ENCODE data around the gene STK11.

STK11 gene

GRCh38 chr19:1214299-1214861 lies 8.8 kb downstream of the STK11 start:
- Histone ChIP-seq H3K4me1 (ENCODE audit: control insufficient read depth, insufficient read depth, low read length) (no peaks in the 10 kb centered on the region; the same call in 1 of the 2 replicates), H3K27ac (ENCODE audit: low read depth, low read length) (peak overlapping the region; percentile 33), H3K4me3 (ENCODE audit: low read depth, low read length) (no peak overlapping the region)

GRCh38 chr19:1214862-1215731 lies 9.5 kb downstream of the STK11 start:
- Histone ChIP-seq H3K4me3 (ENCODE audit: low read depth, low read length) (no peak overlapping the region), H3K9me3 (ENCODE audit: control insufficient read depth, insufficient read depth, low read length) (no peaks in the 10 kb centered on the region), H3K27ac (ENCODE audit: low read depth, low read length) (no peak overlapping the region), H3K27me3 (ENCODE audit: control insufficient read depth, insufficient read depth, low read length) (no peaks in the 10 kb centered on the region), H3K9ac (ENCODE audit: low read depth, low read length) (no peak overlapping the region), H3K36me3 (ENCODE audit: control insufficient read depth, insufficient read depth, low read length) (peaks cover 17% of the 10 kb centered on the region), H3K4me1 (ENCODE audit: control insufficient read depth, insufficient read depth, low read length) (no peaks in the 10 kb centered on the region; the same call in 1 of the 2 replicates)

More at GRCh38 chr19:1214299-1214861, 8.8 kb downstream of the STK11 start:
- Histone ChIP-seq H3K9me3 (ENCODE audit: control insufficient read depth, insufficient read depth, low read length) (no peaks in the 10 kb centered on the region), H3K9ac (ENCODE audit: low read depth, low read length) (no peak overlapping the region), H3K27me3 (ENCODE audit: control insufficient read depth, insufficient read depth, low read length) (no peaks in the 10 kb centered on the region), H3K36me3 (ENCODE audit: control insufficient read depth, insufficient read depth, low read length) (peaks cover 16% of the 10 kb centered on the region)

- Histone ChIP-seq H3K27me3 (ENCODE audit: control insufficient read depth, insufficient read depth, low read length) (no peaks in the 10 kb centered on the region), H3K9me3 (ENCODE audit: control insufficient read depth, insufficient read depth, low read length) (no peaks in the 10 kb centered on the region), H3K27ac (ENCODE audit: low read depth, low read length) (no peak overlapping the region), H3K4me3 (ENCODE audit: low read depth, low read length) (no peak overlapping the region), H3K36me3 (ENCODE audit: control insufficient read depth, insufficient read depth, low read length) (peaks cover 29% of the 10 kb centered on the region), H3K9ac (ENCODE audit: low read depth, low read length) (no peak overlapping the region), H3K4me1 (ENCODE audit: control insufficient read depth, insufficient read depth, low read length) (no peaks in the 10 kb centered on the region; the same call in 1 of the 2 replicates)
These were observed 11.2 kb downstream of the STK11 start for GRCh38 chr19:1216756-1217155.

GRCh38 chr19:1217366-1217765 lies 11.8 kb downstream of the STK11 start:
- H3K27ac ChIP-seq (ENCODE audit: low read depth, low read length), result peak overlapping the region; percentile 35
- peaks cover 32% of the 10 kb centered on the region for H3K36me3 ChIP-seq (ENCODE audit: control insufficient read depth, insufficient read depth, low read length)

DNA sequence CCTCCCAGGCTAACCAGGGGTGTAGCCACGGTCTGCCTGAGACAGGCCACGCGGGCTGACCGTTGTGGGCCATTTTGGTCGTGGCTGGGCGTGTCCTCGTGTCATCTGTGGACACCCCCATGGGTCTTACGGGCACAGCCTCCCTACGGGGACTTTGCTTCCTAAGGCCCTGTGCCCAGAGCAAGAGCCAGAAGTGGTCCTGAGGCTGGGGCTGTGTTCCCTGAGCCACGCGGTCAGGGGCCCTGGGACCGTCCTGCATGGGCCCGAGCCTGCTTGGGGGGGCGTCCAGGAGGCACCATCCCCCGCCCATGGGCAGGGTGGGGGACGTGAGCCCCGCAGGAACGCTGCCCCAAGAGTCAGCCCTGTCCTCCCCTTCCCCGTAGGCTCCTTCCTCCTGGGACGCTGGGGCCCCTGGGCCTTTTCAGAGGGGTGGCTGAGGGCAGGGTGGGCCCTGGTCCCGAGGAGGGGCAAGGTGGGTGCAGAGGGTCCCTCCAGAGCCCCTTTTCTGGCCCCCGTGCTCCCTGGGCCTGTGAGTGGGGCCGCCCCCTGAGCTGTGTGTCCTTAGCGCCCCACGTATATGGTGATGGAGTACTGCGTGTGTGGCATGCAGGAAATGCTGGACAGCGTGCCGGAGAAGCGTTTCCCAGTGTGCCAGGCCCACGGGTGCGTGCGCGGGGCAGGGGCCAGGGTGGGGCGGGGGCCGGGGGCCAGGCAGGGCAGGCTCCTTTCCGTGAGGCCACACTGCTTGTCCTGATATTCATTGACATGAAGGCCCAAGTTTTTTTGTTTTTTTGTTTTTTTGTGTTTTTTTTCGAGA lies 13.4 kb downstream of the STK11 start:
- Histone ChIP-seq H3K9ac (ENCODE audit: low read depth, low read length) (no peak overlapping the region), H3K4me1 (ENCODE audit: control insufficient read depth, insufficient read depth, low read length) (no peaks in the 10 kb centered on the region; the same call in 1 of the 2 replicates), H3K9me3 (ENCODE audit: control insufficient read depth, insufficient read depth, low read length) (no peaks in the 10 kb centered on the region), H3K4me3 (ENCODE audit: low read depth, low read length) (no peak overlapping the region), H3K27ac (ENCODE audit: low read depth, low read length) (no peak overlapping the region), H3K27me3 (ENCODE audit: control insufficient read depth, insufficient read depth, low read length) (no peaks in the 10 kb centered on the region), H3K36me3 (ENCODE audit: control insufficient read depth, insufficient read depth, low read length) (peaks cover 38% of the 10 kb centered on the region)

More at GRCh38 chr19:1217366-1217765, 11.8 kb downstream of the STK11 start:
- no peaks in the 10 kb centered on the region for H3K27me3 ChIP-seq (ENCODE audit: control insufficient read depth, insufficient read depth, low read length)
- H3K4me3 ChIP-seq (ENCODE audit: low read depth, low read length), result no peak overlapping the region
- no peak overlapping the region for H3K9ac ChIP-seq (ENCODE audit: low read depth, low read length)
- H3K9me3 ChIP-seq (ENCODE audit: control insufficient read depth, insufficient read depth, low read length), result no peaks in the 10 kb centered on the region
- H3K4me1 ChIP-seq (ENCODE audit: control insufficient read depth, insufficient read depth, low read length), result no peaks in the 10 kb centered on the region; the same call in 1 of the 2 replicates

DNA sequence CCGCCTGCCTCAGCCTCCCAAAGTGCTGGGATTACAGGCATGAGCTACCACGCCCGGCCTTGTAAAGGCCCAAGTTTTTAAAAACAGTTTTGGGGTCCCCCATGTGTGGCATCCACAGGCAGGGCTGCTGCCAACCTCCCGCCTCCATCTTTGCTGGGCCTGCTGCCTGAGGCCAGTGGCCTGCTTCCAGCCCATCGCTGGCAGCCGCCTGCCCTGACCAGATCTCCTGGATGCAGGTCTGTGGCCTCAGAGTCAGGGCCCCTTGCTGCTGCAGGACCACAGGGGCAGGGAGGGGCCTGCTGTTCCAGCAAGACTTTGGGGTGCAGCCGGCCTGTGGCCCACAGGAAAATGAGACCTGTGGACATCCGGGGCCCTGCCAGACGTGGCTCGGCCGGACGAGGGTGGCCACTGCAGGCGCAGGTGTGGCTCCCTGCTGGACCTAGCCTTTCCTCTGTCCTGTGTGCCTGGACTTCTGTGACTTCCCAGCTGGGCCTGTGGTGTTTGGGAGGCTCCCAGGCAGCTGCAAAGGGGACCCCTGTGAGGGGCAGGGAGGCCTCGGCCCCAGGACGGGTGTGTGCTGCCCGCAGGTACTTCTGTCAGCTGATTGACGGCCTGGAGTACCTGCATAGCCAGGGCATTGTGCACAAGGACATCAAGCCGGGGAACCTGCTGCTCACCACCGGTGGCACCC lies 14.4 kb downstream of the STK11 start:
- no peaks in the 10 kb centered on the region for H3K9me3 ChIP-seq (ENCODE audit: control insufficient read depth, insufficient read depth, low read length)
- H3K27me3 ChIP-seq (ENCODE audit: control insufficient read depth, insufficient read depth, low read length), result no peaks in the 10 kb centered on the region
- H3K4me3 ChIP-seq (ENCODE audit: low read depth, low read length), result no peak overlapping the region
- no peak overlapping the region for H3K27ac ChIP-seq (ENCODE audit: low read depth, low read length)
- no peaks in the 10 kb centered on the region; the same call in 1 of the 2 replicates for H3K4me1 ChIP-seq (ENCODE audit: control insufficient read depth, insufficient read depth, low read length)
- H3K36me3 ChIP-seq (ENCODE audit: control insufficient read depth, insufficient read depth, low read length), result peaks cover 34% of the 10 kb centered on the region
- no peak overlapping the region for H3K9ac ChIP-seq (ENCODE audit: low read depth, low read length)

DNA sequence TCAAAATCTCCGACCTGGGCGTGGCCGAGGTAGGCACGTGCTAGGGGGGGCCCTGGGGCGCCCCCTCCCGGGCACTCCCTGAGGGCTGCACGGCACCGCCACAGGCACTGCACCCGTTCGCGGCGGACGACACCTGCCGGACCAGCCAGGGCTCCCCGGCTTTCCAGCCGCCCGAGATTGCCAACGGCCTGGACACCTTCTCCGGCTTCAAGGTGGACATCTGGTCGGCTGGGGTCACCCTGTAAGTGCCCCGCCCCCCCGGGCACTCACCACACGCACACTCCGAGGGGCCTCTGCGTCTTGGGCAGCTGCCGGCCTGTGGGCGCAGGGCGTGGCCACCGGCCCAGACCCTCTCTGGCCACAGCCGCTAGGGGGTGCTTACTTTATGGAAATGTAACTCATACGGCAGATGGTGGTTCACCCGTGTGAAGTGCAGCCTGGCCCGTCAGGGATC lies 14.9 kb downstream of the STK11 start:
- Histone ChIP-seq H3K4me1 (ENCODE audit: control insufficient read depth, insufficient read depth, low read length) (no peaks in the 10 kb centered on the region; the same call in 1 of the 2 replicates), H3K4me3 (ENCODE audit: low read depth, low read length) (no peak overlapping the region), H3K36me3 (ENCODE audit: control insufficient read depth, insufficient read depth, low read length) (peaks cover 34% of the 10 kb centered on the region), H3K27ac (ENCODE audit: low read depth, low read length) (no peak overlapping the region), H3K9me3 (ENCODE audit: control insufficient read depth, insufficient read depth, low read length) (no peaks in the 10 kb centered on the region), H3K27me3 (ENCODE audit: control insufficient read depth, insufficient read depth, low read length) (no peaks in the 10 kb centered on the region), H3K9ac (ENCODE audit: low read depth, low read length) (no peak overlapping the region)

DNA sequence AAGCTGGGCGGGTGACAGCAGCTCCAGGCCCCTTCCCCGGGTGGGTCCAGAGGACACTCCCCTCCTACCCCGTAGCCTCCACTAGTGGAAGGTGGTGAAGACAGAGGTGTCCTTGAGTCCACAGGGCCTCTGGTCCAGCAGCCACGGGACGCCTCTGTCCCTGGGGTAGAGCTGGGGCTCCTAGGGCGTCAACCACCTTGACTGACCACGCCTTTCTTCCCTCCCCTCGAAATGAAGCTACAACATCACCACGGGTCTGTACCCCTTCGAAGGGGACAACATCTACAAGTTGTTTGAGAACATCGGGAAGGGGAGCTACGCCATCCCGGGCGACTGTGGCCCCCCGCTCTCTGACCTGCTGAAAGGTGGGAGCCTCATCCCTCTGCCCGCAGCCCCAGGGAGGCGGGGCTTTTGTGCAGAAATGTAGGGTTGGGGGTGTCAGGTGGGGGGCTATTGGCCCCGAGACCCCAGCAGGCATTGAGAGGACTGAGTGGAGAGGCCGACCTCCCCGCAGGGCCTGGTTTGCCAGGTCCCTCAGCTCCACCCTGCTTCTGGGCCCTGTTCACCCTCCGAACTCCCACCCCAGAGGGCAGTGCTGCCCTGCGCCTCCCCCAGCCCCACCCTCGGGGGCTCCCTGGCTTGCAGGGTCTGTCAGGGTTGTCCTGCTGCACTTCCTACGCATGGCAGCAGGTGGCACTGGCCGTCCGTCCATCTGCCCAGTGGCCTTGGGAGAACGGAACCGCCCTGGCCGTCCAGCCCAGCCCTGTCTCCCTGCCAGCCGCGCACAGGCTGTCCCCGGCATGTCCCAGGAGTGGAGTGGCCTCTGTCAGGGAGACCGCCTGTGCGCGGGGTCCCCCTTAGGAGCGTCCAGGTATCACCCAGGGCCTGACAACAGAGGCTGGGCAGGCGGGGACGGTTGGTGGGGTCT lies 15.7 kb downstream of the STK11 start:
- peaks cover 38% of the 10 kb centered on the region for H3K36me3 ChIP-seq (ENCODE audit: control insufficient read depth, insufficient read depth, low read length)

GRCh38 chr19:1221904-1222255 lies 16.3 kb downstream of the STK11 start:
- no peak overlapping the region for H3K9ac ChIP-seq (ENCODE audit: low read depth, low read length)
- no peaks in the 10 kb centered on the region; the same call in 1 of the 2 replicates for H3K4me1 ChIP-seq (ENCODE audit: control insufficient read depth, insufficient read depth, low read length)
- H3K4me3 ChIP-seq (ENCODE audit: low read depth, low read length), result no peak overlapping the region
- peaks cover 40% of the 10 kb centered on the region for H3K36me3 ChIP-seq (ENCODE audit: control insufficient read depth, insufficient read depth, low read length)
- H3K27me3 ChIP-seq (ENCODE audit: control insufficient read depth, insufficient read depth, low read length), result no peaks in the 10 kb centered on the region
- H3K9me3 ChIP-seq (ENCODE audit: control insufficient read depth, insufficient read depth, low read length), result no peaks in the 10 kb centered on the region
- H3K27ac ChIP-seq (ENCODE audit: low read depth, low read length), result no peak overlapping the region

More for the DNA sequence above, 15.7 kb downstream of the STK11 start:
- Histone ChIP-seq H3K27ac (ENCODE audit: low read depth, low read length) (no peak overlapping the region), H3K27me3 (ENCODE audit: control insufficient read depth, insufficient read depth, low read length) (no peaks in the 10 kb centered on the region), H3K4me3 (ENCODE audit: low read depth, low read length) (no peak overlapping the region), H3K4me1 (ENCODE audit: control insufficient read depth, insufficient read depth, low read length) (no peaks in the 10 kb centered on the region; the same call in 1 of the 2 replicates), H3K9ac (ENCODE audit: low read depth, low read length) (no peak overlapping the region), H3K9me3 (ENCODE audit: control insufficient read depth, insufficient read depth, low read length) (no peaks in the 10 kb centered on the region)

Data from HUES48 (cell line).